Femur (tissue), 1 donor: ENCODE results near the gene SYNPO2L.

Source experiments
- DNase-seq: peaks from one replicate; pipeline ENCODE4 v3.0.0-alpha.2; 2017

The SYNPO2L gene

GRCh38 chr10:73614720-73615119, 41.1 kb downstream of the SYNPO2L start:
- DNase-seq = no peak

- DNase-seq = no peak
Measured at GRCh38 chr10:73609116-73609515, 46.7 kb downstream of the SYNPO2L start.

GRCh38 chr10:73601486-73601921, 54.3 kb downstream of the SYNPO2L start:
- no peak for DNase-seq

- no peak for DNase-seq
Measured at GRCh38 chr10:73597346-73597745, 58.5 kb downstream of the SYNPO2L start.
